Right atrium auricular region (tissue), 2 donors: Measurements from ENCODE around the gene PEX5. TPM values are rescaled to one million over a fixed set of nuclear protein-coding genes. Genes with fewer than 3 reads are reported as not detected.

Source experiments
- DNase-seq: peaks from one replicate; pipeline ENCODE4 v3.0.0-alpha.2; 2019; ENCODE audit warnings: low spot score
- H3K27ac ChIP-seq, 2 donors: fragments of 200-600 bp; sonication (generic); 1 replicate in 1 of 2; 2 replicates in 1 of 2; pipeline ENCODE4 v1.5.1; 2016 to 2019
- H3K27me3 ChIP-seq, 2 donors: fragments of 200-600 bp; sonication (generic); one replicate each; pipeline versions ENCODE4 v1.5.1 to v1.6.0; 2017 to 2019
- H3K36me3 ChIP-seq: fragments of 200-600 bp; sonication (generic); one replicate; pipeline ENCODE4 v1.5.1; 2016
- H3K4me1 ChIP-seq, 2 donors: fragments of 200-600 bp; sonication (generic); one replicate each; pipeline versions ENCODE4 v1.5.1 to v1.6.0; 2017 to 2019
- H3K4me3 ChIP-seq, 2 donors: fragments of 200-600 bp; sonication (generic); 1 replicate in 1 of 2; 2 replicates in 1 of 2; pipeline ENCODE4 v1.5.1; 2017 to 2019; ENCODE audit warnings: mild to moderate bottlenecking in 1 of 2, moderate library complexity in 1 of 2
- H3K9me3 ChIP-seq, 2 donors: fragments of 200-600 bp; sonication (generic); one replicate each; pipeline ENCODE4 v1.5.1; 2019
- CTCF ChIP-seq, 2 donors: fragments of 200-600 bp; sonication (generic); IDR thresholded peaks; one replicate each; pipeline ENCODE4 v1.5.1; 2019; ENCODE audit warnings: antibody characterized with exemption in 2 of 2
- total RNA-seq, 2 donors: library from RNA; depleted of rRNA; stranded (reverse); fragments of >200 nt; gene quantifications; one replicate each; pipeline ENCODE4 v1.1.0, GENCODE V29; 2016

Gene PEX5
- total RNA-seq, 2 donors from 2014 or later: 11.6 to 25.0 TPM

GRCh38 chr12:7161811-7162210, 27.7 kb upstream of the PEX5 start:
- Histone ChIP-seq H3K27me3 (no peaks in the 10 kb centered on the region), H3K4me3 (no peak overlapping the region), H3K9me3 (no peaks in the 10 kb centered on the region), H3K27ac (no peak overlapping the region), H3K4me1 (peaks cover 0 to 6% of the 10 kb centered on the region in 2 donors), H3K36me3 (no peaks in the 10 kb centered on the region)
- DNase-seq: no peak
- TF ChIP-seq CTCF (IDR thresholded peaks at IDR 0.05): no peak

GRCh38 chr12:7162691-7163114, 26.8 kb upstream of the PEX5 start:
- Histone ChIP-seq H3K4me1 (peaks cover 0 to 6% of the 10 kb centered on the region in 2 donors), H3K4me3 (no peak overlapping the region), H3K36me3 (no peaks in the 10 kb centered on the region), H3K27ac (no peak overlapping the region), H3K9me3 (peaks cover 0 to 1% of the 10 kb centered on the region in 2 donors), H3K27me3 (no peaks in the 10 kb centered on the region)
- TF ChIP-seq CTCF (IDR thresholded peaks at IDR 0.05): peak in 1 of 2 donors; percentile 52
- no peak for DNase-seq

- H3K27ac ChIP-seq: no peak overlapping the region
- no peaks in the 10 kb centered on the region for H3K27me3 ChIP-seq
- peaks cover 0 to 14% of the 10 kb centered on the region in 2 donors for H3K9me3 ChIP-seq
- no peaks in the 10 kb centered on the region for H3K4me1 ChIP-seq
- no peak overlapping the region for H3K4me3 ChIP-seq
- DNase-seq: no peak
- TF ChIP-seq CTCF (IDR thresholded peaks at IDR 0.05): no peak
- H3K36me3 ChIP-seq: no peaks in the 10 kb centered on the region
These were observed 19.5 kb upstream of the PEX5 start for GRCh38 chr12:7169951-7170350.

GRCh38 chr12:7171854-7172253, 17.6 kb upstream of the PEX5 start:
- no peak for DNase-seq
- Histone ChIP-seq H3K9me3 (peaks cover 0 to 14% of the 10 kb centered on the region in 2 donors), H3K4me1 (no peaks in the 10 kb centered on the region), H3K36me3 (no peaks in the 10 kb centered on the region), H3K27me3 (no peaks in the 10 kb centered on the region), H3K27ac (no peak overlapping the region), H3K4me3 (no peak overlapping the region)
- no peak for TF ChIP-seq CTCF (IDR thresholded peaks at IDR 0.05)

- no peak overlapping the region for H3K27ac ChIP-seq
- no peak overlapping the region for H3K4me3 ChIP-seq
- no peaks in the 10 kb centered on the region for H3K9me3 ChIP-seq
- no peaks in the 10 kb centered on the region for H3K27me3 ChIP-seq
- TF ChIP-seq CTCF (IDR thresholded peaks at IDR 0.05): no peak
- no peaks in the 10 kb centered on the region for H3K36me3 ChIP-seq
- no peak for DNase-seq
- H3K4me1 ChIP-seq: no peaks in the 10 kb centered on the region
These were observed 14.0 kb upstream of the PEX5 start for GRCh38 chr12:7175493-7175892.

- Histone ChIP-seq H3K4me3 (no peak overlapping the region), H3K36me3 (no peaks in the 10 kb centered on the region), H3K9me3 (no peaks in the 10 kb centered on the region), H3K4me1 (no peaks in the 10 kb centered on the region), H3K27ac (no peak overlapping the region), H3K27me3 (no peaks in the 10 kb centered on the region)
- TF ChIP-seq CTCF (IDR thresholded peaks at IDR 0.05): no peak
- DNase-seq: no peak
These were observed 12.9 kb upstream of the PEX5 start for GRCh38 chr12:7176595-7176994.
